Measurements from ENCODE around the gene LTF.

The LTF gene

GRCh38 chr3:46483825-46484224 is 19.1 kb upstream of the LTF start:
- no peak for TF ChIP-seq CTCF (IDR thresholded peaks at IDR 0.05; ENCODE audit: low read depth, low read length)
- no peak for DNase-seq (ENCODE audit: low read depth in 2 of 2)
- no peak overlapping the region for H3K4me3 ChIP-seq (replicated peaks in 1 of 2; ENCODE audit: low read depth in 2 of 2, low read length in 2 of 2)

GRCh38 chr3:46482632-46483350 is 18.1 kb upstream of the LTF start:
- H3K4me3 ChIP-seq (replicated peaks in 1 of 2; ENCODE audit: low read depth in 2 of 2, low read length in 2 of 2): no peak overlapping the region
- no peak for TF ChIP-seq CTCF (IDR thresholded peaks at IDR 0.05; ENCODE audit: low read depth, low read length)
- peak; percentile 51 to 83 for DNase-seq (ENCODE audit: low read depth in 2 of 2)

GRCh38 chr3:46481636-46482035 is 16.9 kb upstream of the LTF start:
- no peak overlapping the region for H3K4me3 ChIP-seq (replicated peaks in 1 of 2; ENCODE audit: low read depth in 2 of 2, low read length in 2 of 2)
- DNase-seq (ENCODE audit: low read depth in 2 of 2): no peak
- no peak for TF ChIP-seq CTCF (IDR thresholded peaks at IDR 0.05; ENCODE audit: low read depth, low read length)

GRCh38 chr3:46480491-46481195 is 15.9 kb upstream of the LTF start:
- no peak for TF ChIP-seq CTCF (IDR thresholded peaks at IDR 0.05; ENCODE audit: low read depth, low read length)
- H3K4me3 ChIP-seq (replicated peaks in 1 of 2; ENCODE audit: low read depth in 2 of 2, low read length in 2 of 2): no peak overlapping the region
- no peak for DNase-seq (ENCODE audit: low read depth in 2 of 2)

GRCh38 chr3:46479696-46480095 is 15.0 kb upstream of the LTF start:
- no peak overlapping the region for H3K4me3 ChIP-seq (replicated peaks in 1 of 2; ENCODE audit: low read depth in 2 of 2, low read length in 2 of 2)
- no peak for TF ChIP-seq CTCF (IDR thresholded peaks at IDR 0.05; ENCODE audit: low read depth, low read length)
- DNase-seq (ENCODE audit: low read depth in 2 of 2): no peak

GRCh38 chr3:46479021-46479420 is 14.3 kb upstream of the LTF start:
- H3K4me3 ChIP-seq (replicated peaks in 1 of 2; ENCODE audit: low read depth in 2 of 2, low read length in 2 of 2): no peak overlapping the region
- TF ChIP-seq CTCF (IDR thresholded peaks at IDR 0.05; ENCODE audit: low read depth, low read length): no peak
- no peak for DNase-seq (ENCODE audit: low read depth in 2 of 2)
